H9 (cell line): ENCODE results near the gene PNLDC1. TPM values are rescaled to one million over a fixed set of nuclear protein-coding genes. Genes with fewer than 3 reads are reported as not detected.

Experiments
- DNase-seq: peaks from one replicate; pipeline ENCODE4 v3.0.0-alpha.2; 2017
- H2AFZ ChIP-seq: one replicate; pipeline ENCODE4 v1.6.1; 2013; ENCODE audit warnings: mild to moderate bottlenecking, low read length, control low read depth, moderate library complexity
- H2AK5ac ChIP-seq: 2 replicates; pipeline ENCODE4 v1.6.1; 2013; ENCODE audit warnings: low read length, control low read depth, mixed read lengths; ENCODE audit not compliant: insufficient read length
- H2BK120ac ChIP-seq: one replicate; pipeline ENCODE4 v1.6.1; 2013; ENCODE audit warnings: low read depth, mild to moderate bottlenecking, low read length, control low read depth, inconsistent platforms; ENCODE audit not compliant: poor library complexity, severe bottlenecking
- H2BK12ac ChIP-seq: 2 replicates; pipeline ENCODE4 v1.6.1; 2013; ENCODE audit warnings: low read length, control low read depth, mixed read lengths, low read depth; ENCODE audit not compliant: insufficient read length
- H2BK15ac ChIP-seq: 2 replicates; pipeline ENCODE4 v1.6.1; 2013; ENCODE audit warnings: low read depth, low read length, control low read depth
- H2BK20ac ChIP-seq: one replicate; pipeline ENCODE4 v1.6.1; 2013; ENCODE audit warnings: low read depth, mild to moderate bottlenecking, low read length, control low read depth, inconsistent platforms; ENCODE audit not compliant: poor library complexity, severe bottlenecking
- H2BK5ac ChIP-seq: 2 replicates; pipeline ENCODE4 v1.6.1; 2013; ENCODE audit warnings: low read length, control low read depth, mixed read lengths; ENCODE audit not compliant: insufficient read length
- H3K14ac ChIP-seq: 2 replicates; pipeline ENCODE4 v1.6.1; 2013; ENCODE audit warnings: low read length, control low read depth; ENCODE audit not compliant: insufficient read depth
- H3K18ac ChIP-seq: 2 replicates; pipeline ENCODE4 v1.6.1; 2013; ENCODE audit warnings: low read depth, mild to moderate bottlenecking, mixed read lengths, low read length, control low read depth; ENCODE audit not compliant: insufficient read length
- H3K23ac ChIP-seq: 2 replicates; pipeline ENCODE4 v1.6.1; 2013; ENCODE audit warnings: low read length, control low read depth, mixed read lengths, low read depth; ENCODE audit not compliant: insufficient read length
- H3K23me2 ChIP-seq: 2 replicates; pipeline ENCODE4 v1.6.1; 2013; ENCODE audit warnings: low read depth, mild to moderate bottlenecking, mixed read lengths, low read length, control low read depth; ENCODE audit not compliant: insufficient read length, poor library complexity, severe bottlenecking
- H3K27ac ChIP-seq: 2 replicates; pipeline ENCODE4 v1.5.1; 2013; ENCODE audit warnings: low read length, control low read depth, mixed read lengths, low read depth; ENCODE audit not compliant: insufficient read length
- H3K27me3 ChIP-seq: 2 replicates; pipeline ENCODE4 v1.6.1; 2013; ENCODE audit warnings: low read length, control low read depth, inconsistent platforms; ENCODE audit not compliant: insufficient read depth
- H3K4ac ChIP-seq: 2 replicates; pipeline ENCODE4 v1.6.1; 2013; ENCODE audit warnings: low read depth, mild to moderate bottlenecking, control low read depth, inconsistent platforms, low read length, moderate library complexity
- H3K4me1 ChIP-seq: 2 replicates; pipeline ENCODE4 v1.6.1; 2013; ENCODE audit warnings: low read length, control low read depth, inconsistent platforms; ENCODE audit not compliant: insufficient read depth
- H3K4me2 ChIP-seq: 2 replicates; pipeline ENCODE4 v1.6.1; 2013; ENCODE audit warnings: low read length, control low read depth, mixed read lengths; ENCODE audit not compliant: insufficient read length, insufficient read depth
- H3K56ac ChIP-seq: 2 replicates; pipeline ENCODE4 v1.6.1; 2013; ENCODE audit warnings: low read depth, mild to moderate bottlenecking, mixed read lengths, low read length, control low read depth; ENCODE audit not compliant: insufficient read length
- H3K79me1 ChIP-seq: 2 replicates; pipeline ENCODE4 v1.6.1; 2013; ENCODE audit warnings: low read depth, mild to moderate bottlenecking, moderate library complexity, low read length, control low read depth, inconsistent platforms; ENCODE audit not compliant: insufficient read depth, poor library complexity, severe bottlenecking
- H3K79me2 ChIP-seq: 2 replicates; pipeline ENCODE4 v1.6.1; 2013; ENCODE audit warnings: low read length, control low read depth, inconsistent platforms; ENCODE audit not compliant: insufficient read depth
- H3K9ac ChIP-seq: 2 replicates; pipeline ENCODE4 v1.6.1; 2013; ENCODE audit warnings: low read length, control low read depth, mixed read lengths; ENCODE audit not compliant: insufficient read length; ENCODE audit errors: extremely low read depth
- H3K9me3 ChIP-seq: one replicate; pipeline ENCODE4 v1.6.1; 2013; ENCODE audit warnings: low read depth, low read length, inconsistent platforms; ENCODE audit not compliant: control insufficient read depth
- H3T11ph ChIP-seq: one replicate; pipeline ENCODE4 v1.6.1; 2013; ENCODE audit warnings: mild to moderate bottlenecking, low read length, control low read depth, inconsistent platforms
- H4K20me1 ChIP-seq: one replicate; pipeline ENCODE4 v1.6.1; 2013; ENCODE audit not compliant: control insufficient read depth, insufficient read length, insufficient read depth
- H4K5ac ChIP-seq: 2 replicates; pipeline ENCODE4 v1.6.1; 2013; ENCODE audit warnings: low read depth, mild to moderate bottlenecking, mixed read lengths, low read length, control low read depth; ENCODE audit not compliant: insufficient read length
- H4K8ac ChIP-seq: replicated peaks from 2 replicates; pipeline ENCODE4 v1.6.1; 2013; ENCODE audit warnings: low read length, control low read depth, mixed read lengths, low read depth; ENCODE audit not compliant: insufficient read length
- H4K91ac ChIP-seq: 2 replicates; pipeline ENCODE4 v1.6.1; 2013; ENCODE audit warnings: low read depth, mild to moderate bottlenecking, moderate library complexity, mixed read lengths, low read length, control low read depth; ENCODE audit not compliant: insufficient read length
- H3K27ac Mint-ChIP-seq, 3 experiments: 2 replicates in 2 of 3; 3 replicates in 1 of 3; pipeline ENCODE4 v1.8.0; 2020 to 2021; ENCODE audit warnings: mixed read lengths in 3 of 3, mild to moderate bottlenecking in 1 of 3, moderate library complexity in 1 of 3
- H3K27me3 Mint-ChIP-seq: 2 replicates; pipeline ENCODE4 v1.8.0; 2021; ENCODE audit warnings: low read depth, mild to moderate bottlenecking, moderate library complexity, mixed read lengths
- H3K36me3 Mint-ChIP-seq, 3 experiments: 2 replicates in 2 of 3; 3 replicates in 1 of 3; pipeline ENCODE4 v1.8.0; 2020 to 2021; ENCODE audit warnings: low read depth in 3 of 3, mixed read lengths in 3 of 3; ENCODE audit not compliant: insufficient read depth in 1 of 3
- H3K4me1 Mint-ChIP-seq, 2 experiments: 2 replicates each; pipeline ENCODE4 v1.8.0; 2020; ENCODE audit warnings: mixed read lengths in 2 of 2
- H3K4me3 Mint-ChIP-seq, 2 experiments: 2 replicates in 1 of 2; 3 replicates in 1 of 2; pipeline ENCODE4 v1.8.0; 2020 to 2021; ENCODE audit warnings: mild to moderate bottlenecking in 2 of 2, mixed read lengths in 2 of 2, moderate library complexity in 1 of 2
- H3K9me3 Mint-ChIP-seq, 2 experiments: 2 replicates in 1 of 2; 3 replicates in 1 of 2; pipeline ENCODE4 v1.8.0; 2020; ENCODE audit warnings: mild to moderate bottlenecking in 2 of 2, mixed read lengths in 2 of 2, moderate library complexity in 1 of 2
- WGBS: extraction: QIAGEN DNeasy Blood & Tissue Kit; methylation state at CpG from one replicate; pipeline ENCODE4 v1.1.7; 2013; ENCODE audit warnings: missing lambda C conversion rate, low lambda C conversion rate, mixed read lengths; ENCODE audit not compliant: insufficient read length; ENCODE audit errors: extremely low coverage; 5-methylcytosine and 5-hydroxymethylcytosine counted together
- total RNA-seq: library from RNA; stranded (reverse); gene quantifications from 2 replicates; pipeline ENCODE4 v1.2.1, GENCODE V29; 2021
- TF ChIP-seq, protein P1 (sequence below): fragments of 200-600 bp; sonication (generic); conservative IDR thresholded peaks from 3 replicates; pipeline ENCODE4 v1.8.0; 2021; ENCODE audit warnings: antibody characterized with exemption, mild to moderate bottlenecking

The PNLDC1 gene
- total RNA-seq, 1 experiment from 2014 or later, result not detected

DNA sequence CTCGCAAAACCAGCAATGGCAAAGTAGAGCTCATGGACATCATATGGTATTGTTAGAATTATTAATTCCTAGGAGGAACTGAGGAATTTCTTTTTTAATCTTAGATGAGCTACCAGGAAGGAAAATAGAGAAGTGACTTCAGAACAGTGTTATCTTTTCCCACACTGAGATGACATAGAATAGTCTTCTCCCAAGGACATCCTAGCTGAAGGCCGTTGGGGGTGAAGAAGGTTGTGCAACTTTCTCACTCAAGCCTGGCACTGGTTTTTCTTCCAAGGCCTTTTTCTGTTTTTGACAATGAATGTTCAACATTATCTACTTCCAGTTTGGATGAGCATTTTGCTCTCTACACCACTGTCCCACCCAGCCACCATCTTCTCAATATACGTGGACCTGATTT lies 54.9 kb downstream of the PNLDC1 start:
- no peaks in the 10 kb centered on the region for H3K79me1 ChIP-seq
- H4K5ac ChIP-seq, result no peak overlapping the region
- H2BK15ac ChIP-seq, result no peak overlapping the region
- no peaks in the 10 kb centered on the region for H3K23me2 ChIP-seq
- H3K4ac ChIP-seq, result no peak overlapping the region
- no peak overlapping the region for H3T11ph ChIP-seq
- H3K23ac ChIP-seq, result no peak overlapping the region
- H4K8ac ChIP-seq, result no peak overlapping the region
- no peak overlapping the region for H3K9ac ChIP-seq
- no peaks in the 10 kb centered on the region for H3K9me3 ChIP-seq
- no peak overlapping the region for H2BK20ac ChIP-seq
- TF ChIP-seq, protein P1, sequence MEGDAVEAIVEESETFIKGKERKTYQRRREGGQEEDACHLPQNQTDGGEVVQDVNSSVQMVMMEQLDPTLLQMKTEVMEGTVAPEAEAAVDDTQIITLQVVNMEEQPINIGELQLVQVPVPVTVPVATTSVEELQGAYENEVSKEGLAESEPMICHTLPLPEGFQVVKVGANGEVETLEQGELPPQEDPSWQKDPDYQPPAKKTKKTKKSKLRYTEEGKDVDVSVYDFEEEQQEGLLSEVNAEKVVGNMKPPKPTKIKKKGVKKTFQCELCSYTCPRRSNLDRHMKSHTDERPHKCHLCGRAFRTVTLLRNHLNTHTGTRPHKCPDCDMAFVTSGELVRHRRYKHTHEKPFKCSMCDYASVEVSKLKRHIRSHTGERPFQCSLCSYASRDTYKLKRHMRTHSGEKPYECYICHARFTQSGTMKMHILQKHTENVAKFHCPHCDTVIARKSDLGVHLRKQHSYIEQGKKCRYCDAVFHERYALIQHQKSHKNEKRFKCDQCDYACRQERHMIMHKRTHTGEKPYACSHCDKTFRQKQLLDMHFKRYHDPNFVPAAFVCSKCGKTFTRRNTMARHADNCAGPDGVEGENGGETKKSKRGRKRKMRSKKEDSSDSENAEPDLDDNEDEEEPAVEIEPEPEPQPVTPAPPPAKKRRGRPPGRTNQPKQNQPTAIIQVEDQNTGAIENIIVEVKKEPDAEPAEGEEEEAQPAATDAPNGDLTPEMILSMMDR, result no peak
- no peak overlapping the region for H3K18ac ChIP-seq
- H4K91ac ChIP-seq, result no peak overlapping the region
- H3K4me1 ChIP-seq, result no peaks in the 10 kb centered on the region
- no peaks in the 10 kb centered on the region for H3K27me3 ChIP-seq
- no peak overlapping the region for H3K4me3 Mint-ChIP-seq
- H3K4me1 Mint-ChIP-seq, result peaks cover 0 to 3% of the 10 kb centered on the region in 2 experiments; a peak in 1 of 4 replicates
- H3K27me3 Mint-ChIP-seq, result no peaks in the 10 kb centered on the region
- H3K27ac ChIP-seq, result no peak overlapping the region
- H3K9me3 Mint-ChIP-seq, result peaks cover 4% of the 10 kb centered on the region in 2 experiments
- no peak overlapping the region for H3K56ac ChIP-seq
- H2BK5ac ChIP-seq, result no peak overlapping the region
- no peak for DNase-seq
- H2BK120ac ChIP-seq, result no peak overlapping the region
- no peak overlapping the region for H3K27ac Mint-ChIP-seq
- H4K20me1 ChIP-seq, result no peaks in the 10 kb centered on the region
- H3K4me2 ChIP-seq, result no peak overlapping the region
- no peak overlapping the region for H2BK12ac ChIP-seq
- H2AK5ac ChIP-seq, result no peak overlapping the region
- no peak overlapping the region for H3K14ac ChIP-seq
- no peaks in the 10 kb centered on the region for H3K79me2 ChIP-seq
- no peak overlapping the region for H2AFZ ChIP-seq
- no CpG with 5 or more reads among the region's 3 CpGs for WGBS
- H3K36me3 Mint-ChIP-seq, result peaks cover 1 to 4% (median 3%) of the 10 kb centered on the region in 3 experiments; a peak in 3 of 7 replicates
